Measurements from ENCODE around the gene TPM1. TPM values are rescaled to one million over a fixed set of nuclear protein-coding genes. Genes with fewer than 3 reads are reported as not detected.

Gene TPM1
- total and polyA plus RNA-seq, 2 of the 4 experiments (the other 2 are of a cell fraction), result 661 to 1,623 TPM

DNA sequence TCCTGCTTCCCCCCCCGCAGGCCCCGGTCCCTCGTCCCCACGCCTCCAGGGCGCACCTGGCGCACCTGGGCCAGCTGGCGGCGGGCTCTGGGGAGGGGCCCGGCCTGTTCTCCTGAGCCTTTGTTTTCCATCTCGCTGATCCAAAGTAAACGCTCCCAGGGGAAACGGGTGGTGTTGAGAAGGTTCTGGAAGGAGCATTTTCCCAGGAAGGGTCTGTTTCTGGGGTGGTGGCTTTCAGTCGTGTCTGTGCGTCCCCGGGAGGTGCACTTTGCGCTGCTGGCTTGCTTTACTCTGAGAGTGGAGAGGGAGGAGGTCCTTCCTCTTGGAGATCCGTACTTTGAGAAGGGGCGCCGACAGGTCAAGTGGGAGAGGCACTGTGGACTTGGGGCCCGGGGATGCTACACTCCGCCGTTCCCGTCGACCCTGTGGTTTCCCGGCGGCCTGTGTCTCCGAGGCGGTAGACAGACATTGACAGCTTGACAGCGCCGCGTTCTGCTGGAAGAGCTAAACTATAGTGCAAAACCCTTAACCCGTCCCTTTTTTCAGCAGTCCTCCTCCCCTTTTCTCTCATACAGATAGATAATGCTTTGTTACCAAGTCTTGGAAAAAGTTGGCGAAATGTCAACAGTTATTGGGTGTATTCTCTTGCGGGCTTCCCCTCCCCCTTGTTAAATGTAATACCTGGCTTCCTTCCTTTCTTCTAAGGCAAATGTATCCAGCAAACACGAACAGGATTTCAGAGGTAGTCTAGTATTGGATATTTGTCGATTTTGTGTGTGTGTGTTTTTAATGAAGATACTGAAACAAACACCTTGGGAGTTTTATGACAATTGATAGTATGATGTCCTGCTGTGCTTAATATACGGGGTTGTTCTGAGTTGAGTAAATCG is 6.5 kb downstream of the TPM1 start (continued):
- no peak for TF ChIP-seq MAFK (IDR thresholded peaks at IDR 0.05; ENCODE audit: low read depth, low read length)
- no peak for TF ChIP-seq RFX5 (IDR thresholded peaks at IDR 0.05; ENCODE audit: low read depth, low read length)
- TF ChIP-seq POLR2A (IDR thresholded peaks at IDR 0.05; ENCODE audit: low read depth, low read length), result no peak; the same call in 1 of the 2 replicates
- no peak for TF ChIP-seq NFE2L2 (IDR thresholded peaks at IDR 0.05; ENCODE audit: low read depth, low read length)

DNA sequence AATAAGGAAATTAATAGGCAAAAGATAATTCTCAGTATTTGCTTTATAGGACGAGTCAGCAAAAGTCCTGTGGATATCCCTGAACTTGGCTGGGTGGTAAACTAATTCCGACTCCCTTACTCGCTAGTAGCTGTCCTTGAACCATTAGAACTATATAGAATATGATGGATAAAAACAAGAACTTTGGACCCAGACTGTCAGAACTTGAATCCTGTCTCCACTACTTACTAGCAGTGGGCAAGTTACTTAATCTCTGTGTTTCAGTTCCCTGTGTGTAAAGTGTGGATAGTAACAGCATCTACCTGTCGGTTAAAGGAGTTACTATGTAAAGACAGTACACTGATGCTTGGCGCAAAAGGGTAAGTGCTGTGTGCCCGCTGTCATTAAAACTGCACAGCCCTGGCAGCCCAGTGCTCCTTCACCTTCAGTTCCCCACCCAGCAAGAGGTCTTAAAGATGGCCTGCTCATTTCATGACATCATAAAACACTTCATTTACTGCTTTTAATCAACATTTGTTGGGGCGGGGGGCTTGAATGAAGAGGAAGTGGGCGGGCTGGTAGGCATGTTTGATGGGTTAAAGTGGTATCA is 7.3 kb downstream of the TPM1 start:
- intact Hi-C loops (cut with micrococcal nuclease) (loop anchor here (1.0 to 5.0 kb wide), 3 partner anchors 43 to 658 kb away; partner anchors contain the start of gene TLN2), dilution Hi-C loops (cut with HindIII; ENCODE audit: low sequenced_read_pairs, unreplicated experiment) (no loop called here), in situ Hi-C loops (cut with MboI; ENCODE audit: low sequenced_read_pairs) (loop anchor here (5.0 to 10.0 kb wide), 2 partner anchors 155 to 268 kb away; no protein-coding TSS in a partner anchor)
- no peak overlapping the region for H2AFZ ChIP-seq (replicated peaks; ENCODE audit: low read length, poor library complexity)
- H4K8ac ChIP-seq (ENCODE audit: low read depth in 2 of 2, low read length in 2 of 2), result peak overlapping the region; percentile 0 to 69; a peak in 2 of 4 replicates
- H4K91ac ChIP-seq (ENCODE audit: insufficient read depth, low read depth, low read length), result 0 out of 2 replicates have a peak overlapping the region, but pooled peaks have one; percentile 2
- H2BK5ac ChIP-seq (ENCODE audit: low read depth, low read length, poor library complexity, severe bottlenecking), result peak overlapping the region; percentile 82
- H2AK5ac ChIP-seq (ENCODE audit: low read depth, low read length), result peak overlapping the region; percentile 37; the same call in 1 of the 2 replicates
- H2BK120ac ChIP-seq (ENCODE audit: low read depth, low read length), result peak overlapping the region; percentile 69
- ATAC-seq (ENCODE audit: low read depth) (no peak), DNase-seq (no peak)
- H2BK20ac ChIP-seq (ENCODE audit: low read depth, low read length), result peak overlapping the region; percentile 12; the same call in 1 of the 2 replicates
- peak overlapping the region; percentile 83 for H3K4me2 ChIP-seq (ENCODE audit: low read depth, low read length)
- peak overlapping the region; percentile 84 for H3K4me3 ChIP-seq (ENCODE audit: insufficient read depth, low read depth, low read length)
- peaks cover 90% of the 10 kb centered on the region for H4K20me1 ChIP-seq (ENCODE audit: insufficient read depth, low read length)
- no TSS peak for BruUV-seq (replicated peaks)
- ChIA-PET POLR2A (ENCODE audit: unreplicated experiment) (no interaction called here), CTCF (no interaction called here)
- peaks cover 0 to 56% of the 10 kb centered on the region in 2 experiments; a peak in 2 of 4 replicates for H3K79me1 ChIP-seq (ENCODE audit: low read depth in 1 of 2, low read length in 2 of 2)
- peaks cover 30% of the 10 kb centered on the region for H3K4me1 ChIP-seq (ENCODE audit: control insufficient read depth, insufficient read depth, low read length)
- peak overlapping the region; percentile 71 for H3K14ac ChIP-seq (replicated peaks; ENCODE audit: low read depth, low read length)
- H2AK9ac ChIP-seq (replicated peaks; ENCODE audit: low read depth, low read length, poor library complexity), result peak overlapping the region; percentile 6
- peak overlapping the region; percentile 59 for H3K56ac ChIP-seq (ENCODE audit: extremely low read depth, insufficient read depth, low read length)
- no peaks in the 10 kb centered on the region for H3K9me3 ChIP-seq (ENCODE audit: control insufficient read depth, insufficient read depth, low read length)
- H3K18ac ChIP-seq (ENCODE audit: low read depth, low read length), result peak overlapping the region; percentile 82
- peak overlapping the region; percentile 82 for H3K23ac ChIP-seq (ENCODE audit: low read depth, low read length)
- H3K27me3 ChIP-seq (ENCODE audit: control insufficient read depth, insufficient read depth, low read length), result no peaks in the 10 kb centered on the region
- H3K9ac ChIP-seq (ENCODE audit: low read depth, low read length), result peak overlapping the region; percentile 86
- H3K36me3 ChIP-seq (ENCODE audit: control insufficient read depth, insufficient read depth, low read length), result peaks cover 38% of the 10 kb centered on the region
- WGBS, 2 experiments (ENCODE audit: extremely low coverage in 2 of 2, insufficient read length in 1 of 2), result no CpG with 5 or more reads among the region's 8 CpGs
- H3K4ac ChIP-seq (ENCODE audit: low read depth, low read length), result peak overlapping the region; percentile 62
- TF ChIP-seq NFE2L2 (IDR thresholded peaks at IDR 0.05; ENCODE audit: low read depth, low read length), result no peak
- peak; percentile 48 for TF ChIP-seq MAFK (IDR thresholded peaks at IDR 0.05; ENCODE audit: low read depth, low read length)
- peak overlapping the region; percentile 74; the same call in 1 of the 2 replicates for H4K5ac ChIP-seq (ENCODE audit: low read depth, low read length)
- H3K9me1 ChIP-seq (ENCODE audit: insufficient read depth, low read length), result peaks cover 5% of the 10 kb centered on the region
- H3K27ac ChIP-seq (ENCODE audit: insufficient read depth, low read length), result peak overlapping the region; percentile 92
- 0 out of 3 replicates have a peak overlapping the region, but pooled peaks have one; percentile 4 for H2BK15ac ChIP-seq (ENCODE audit: low read depth, low read length)
